ENCODE results near the gene AMDHD2.
"Not testable (repeated sequence)": the region's sequence is repeated elsewhere in the genome, so short reads cannot be mapped to it uniquely, and the experiment has no call there.

GRCh38 chr16:2572704-2573103 lies 52.5 kb downstream of the AMDHD2 start:
- not testable (repeated sequence) for TF ChIP-seq POLR2AphosphoS5 (IDR thresholded peaks at IDR 0.05; ENCODE audit: insufficient read depth in 1 of 2, low read depth in 1 of 2); POLR2A (IDR thresholded peaks at IDR 0.05)
- TF ChIP-seq, protein P1, sequence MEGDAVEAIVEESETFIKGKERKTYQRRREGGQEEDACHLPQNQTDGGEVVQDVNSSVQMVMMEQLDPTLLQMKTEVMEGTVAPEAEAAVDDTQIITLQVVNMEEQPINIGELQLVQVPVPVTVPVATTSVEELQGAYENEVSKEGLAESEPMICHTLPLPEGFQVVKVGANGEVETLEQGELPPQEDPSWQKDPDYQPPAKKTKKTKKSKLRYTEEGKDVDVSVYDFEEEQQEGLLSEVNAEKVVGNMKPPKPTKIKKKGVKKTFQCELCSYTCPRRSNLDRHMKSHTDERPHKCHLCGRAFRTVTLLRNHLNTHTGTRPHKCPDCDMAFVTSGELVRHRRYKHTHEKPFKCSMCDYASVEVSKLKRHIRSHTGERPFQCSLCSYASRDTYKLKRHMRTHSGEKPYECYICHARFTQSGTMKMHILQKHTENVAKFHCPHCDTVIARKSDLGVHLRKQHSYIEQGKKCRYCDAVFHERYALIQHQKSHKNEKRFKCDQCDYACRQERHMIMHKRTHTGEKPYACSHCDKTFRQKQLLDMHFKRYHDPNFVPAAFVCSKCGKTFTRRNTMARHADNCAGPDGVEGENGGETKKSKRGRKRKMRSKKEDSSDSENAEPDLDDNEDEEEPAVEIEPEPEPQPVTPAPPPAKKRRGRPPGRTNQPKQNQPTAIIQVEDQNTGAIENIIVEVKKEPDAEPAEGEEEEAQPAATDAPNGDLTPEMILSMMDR (IDR thresholded peaks at IDR 0.05): not testable (repeated sequence)
